H9 (cell line): ENCODE data around the gene CDH24. TPM values are rescaled to one million over a fixed set of nuclear protein-coding genes. Genes with fewer than 3 reads are reported as not detected.
A peak's percentile ranks its signal among the peaks of the same experiment; 100 is the strongest.

Experiments used
- DNase-seq: peaks from one replicate; pipeline ENCODE4 v3.0.0-alpha.2; 2017
- H2AFZ ChIP-seq: one replicate; pipeline ENCODE4 v1.6.1; 2013; ENCODE audit warnings: mild to moderate bottlenecking, low read length, control low read depth, moderate library complexity
- H2AK5ac ChIP-seq: 2 replicates; pipeline ENCODE4 v1.6.1; 2013; ENCODE audit warnings: low read length, control low read depth, mixed read lengths; ENCODE audit not compliant: insufficient read length
- H2BK120ac ChIP-seq: one replicate; pipeline ENCODE4 v1.6.1; 2013; ENCODE audit warnings: low read depth, mild to moderate bottlenecking, low read length, control low read depth, inconsistent platforms; ENCODE audit not compliant: poor library complexity, severe bottlenecking
- H2BK12ac ChIP-seq: 2 replicates; pipeline ENCODE4 v1.6.1; 2013; ENCODE audit warnings: low read length, control low read depth, mixed read lengths, low read depth; ENCODE audit not compliant: insufficient read length
- H2BK15ac ChIP-seq: 2 replicates; pipeline ENCODE4 v1.6.1; 2013; ENCODE audit warnings: low read depth, low read length, control low read depth
- H2BK20ac ChIP-seq: one replicate; pipeline ENCODE4 v1.6.1; 2013; ENCODE audit warnings: low read depth, mild to moderate bottlenecking, low read length, control low read depth, inconsistent platforms; ENCODE audit not compliant: poor library complexity, severe bottlenecking
- H2BK5ac ChIP-seq: 2 replicates; pipeline ENCODE4 v1.6.1; 2013; ENCODE audit warnings: low read length, control low read depth, mixed read lengths; ENCODE audit not compliant: insufficient read length
- H3K14ac ChIP-seq: 2 replicates; pipeline ENCODE4 v1.6.1; 2013; ENCODE audit warnings: low read length, control low read depth; ENCODE audit not compliant: insufficient read depth
- H3K18ac ChIP-seq: 2 replicates; pipeline ENCODE4 v1.6.1; 2013; ENCODE audit warnings: low read depth, mild to moderate bottlenecking, mixed read lengths, low read length, control low read depth; ENCODE audit not compliant: insufficient read length
- H3K23ac ChIP-seq: 2 replicates; pipeline ENCODE4 v1.6.1; 2013; ENCODE audit warnings: low read length, control low read depth, mixed read lengths, low read depth; ENCODE audit not compliant: insufficient read length
- H3K23me2 ChIP-seq: 2 replicates; pipeline ENCODE4 v1.6.1; 2013; ENCODE audit warnings: low read depth, mild to moderate bottlenecking, mixed read lengths, low read length, control low read depth; ENCODE audit not compliant: insufficient read length, poor library complexity, severe bottlenecking
- H3K27ac ChIP-seq: 2 replicates; pipeline ENCODE4 v1.5.1; 2013; ENCODE audit warnings: low read length, control low read depth, mixed read lengths, low read depth; ENCODE audit not compliant: insufficient read length
- H3K27me3 ChIP-seq: 2 replicates; pipeline ENCODE4 v1.6.1; 2013; ENCODE audit warnings: low read length, control low read depth, inconsistent platforms; ENCODE audit not compliant: insufficient read depth
- H3K4ac ChIP-seq: 2 replicates; pipeline ENCODE4 v1.6.1; 2013; ENCODE audit warnings: low read depth, mild to moderate bottlenecking, control low read depth, inconsistent platforms, low read length, moderate library complexity
- H3K4me1 ChIP-seq: 2 replicates; pipeline ENCODE4 v1.6.1; 2013; ENCODE audit warnings: low read length, control low read depth, inconsistent platforms; ENCODE audit not compliant: insufficient read depth
- H3K4me2 ChIP-seq: 2 replicates; pipeline ENCODE4 v1.6.1; 2013; ENCODE audit warnings: low read length, control low read depth, mixed read lengths; ENCODE audit not compliant: insufficient read length, insufficient read depth
- H3K56ac ChIP-seq: 2 replicates; pipeline ENCODE4 v1.6.1; 2013; ENCODE audit warnings: low read depth, mild to moderate bottlenecking, mixed read lengths, low read length, control low read depth; ENCODE audit not compliant: insufficient read length
- H3K79me1 ChIP-seq: 2 replicates; pipeline ENCODE4 v1.6.1; 2013; ENCODE audit warnings: low read depth, mild to moderate bottlenecking, moderate library complexity, low read length, control low read depth, inconsistent platforms; ENCODE audit not compliant: insufficient read depth, poor library complexity, severe bottlenecking
- H3K79me2 ChIP-seq: 2 replicates; pipeline ENCODE4 v1.6.1; 2013; ENCODE audit warnings: low read length, control low read depth, inconsistent platforms; ENCODE audit not compliant: insufficient read depth
- H3K9ac ChIP-seq: 2 replicates; pipeline ENCODE4 v1.6.1; 2013; ENCODE audit warnings: low read length, control low read depth, mixed read lengths; ENCODE audit not compliant: insufficient read length; ENCODE audit errors: extremely low read depth
- H3K9me3 ChIP-seq: one replicate; pipeline ENCODE4 v1.6.1; 2013; ENCODE audit warnings: low read depth, low read length, inconsistent platforms; ENCODE audit not compliant: control insufficient read depth
- H3T11ph ChIP-seq: one replicate; pipeline ENCODE4 v1.6.1; 2013; ENCODE audit warnings: mild to moderate bottlenecking, low read length, control low read depth, inconsistent platforms
- H4K20me1 ChIP-seq: one replicate; pipeline ENCODE4 v1.6.1; 2013; ENCODE audit not compliant: control insufficient read depth, insufficient read length, insufficient read depth
- H4K5ac ChIP-seq: 2 replicates; pipeline ENCODE4 v1.6.1; 2013; ENCODE audit warnings: low read depth, mild to moderate bottlenecking, mixed read lengths, low read length, control low read depth; ENCODE audit not compliant: insufficient read length
- H4K8ac ChIP-seq: replicated peaks from 2 replicates; pipeline ENCODE4 v1.6.1; 2013; ENCODE audit warnings: low read length, control low read depth, mixed read lengths, low read depth; ENCODE audit not compliant: insufficient read length
- H4K91ac ChIP-seq: 2 replicates; pipeline ENCODE4 v1.6.1; 2013; ENCODE audit warnings: low read depth, mild to moderate bottlenecking, moderate library complexity, mixed read lengths, low read length, control low read depth; ENCODE audit not compliant: insufficient read length
- H3K27ac Mint-ChIP-seq, 3 experiments: 2 replicates in 2 of 3; 3 replicates in 1 of 3; pipeline ENCODE4 v1.8.0; 2020 to 2021; ENCODE audit warnings: mixed read lengths in 3 of 3, mild to moderate bottlenecking in 1 of 3, moderate library complexity in 1 of 3
- H3K27me3 Mint-ChIP-seq: 2 replicates; pipeline ENCODE4 v1.8.0; 2021; ENCODE audit warnings: low read depth, mild to moderate bottlenecking, moderate library complexity, mixed read lengths
- H3K36me3 Mint-ChIP-seq, 3 experiments: 2 replicates in 2 of 3; 3 replicates in 1 of 3; pipeline ENCODE4 v1.8.0; 2020 to 2021; ENCODE audit warnings: low read depth in 3 of 3, mixed read lengths in 3 of 3; ENCODE audit not compliant: insufficient read depth in 1 of 3
- H3K4me1 Mint-ChIP-seq, 2 experiments: 2 replicates each; pipeline ENCODE4 v1.8.0; 2020; ENCODE audit warnings: mixed read lengths in 2 of 2
- H3K4me3 Mint-ChIP-seq, 2 experiments: 2 replicates in 1 of 2; 3 replicates in 1 of 2; pipeline ENCODE4 v1.8.0; 2020 to 2021; ENCODE audit warnings: mild to moderate bottlenecking in 2 of 2, mixed read lengths in 2 of 2, moderate library complexity in 1 of 2
- H3K9me3 Mint-ChIP-seq, 2 experiments: 2 replicates in 1 of 2; 3 replicates in 1 of 2; pipeline ENCODE4 v1.8.0; 2020; ENCODE audit warnings: mild to moderate bottlenecking in 2 of 2, mixed read lengths in 2 of 2, moderate library complexity in 1 of 2
- WGBS: extraction: QIAGEN DNeasy Blood & Tissue Kit; methylation state at CpG from one replicate; pipeline ENCODE4 v1.1.7; 2013; ENCODE audit warnings: missing lambda C conversion rate, low lambda C conversion rate, mixed read lengths; ENCODE audit not compliant: insufficient read length; ENCODE audit errors: extremely low coverage; 5-methylcytosine and 5-hydroxymethylcytosine counted together
- total RNA-seq: library from RNA; stranded (reverse); gene quantifications from 2 replicates; pipeline ENCODE4 v1.2.1, GENCODE V29; 2021
- TF ChIP-seq, protein P1 (sequence below): fragments of 200-600 bp; sonication (generic); conservative IDR thresholded peaks from 3 replicates; pipeline ENCODE4 v1.8.0; 2021; ENCODE audit warnings: antibody characterized with exemption, mild to moderate bottlenecking

The CDH24 gene
- total RNA-seq, 1 experiment from 2014 or later: 16.7 TPM

GRCh38 chr14:23093104-23093503 lies 35.8 kb upstream of the CDH24 start:
- Histone ChIP-seq H3K79me1 (peaks cover 5% of the 10 kb centered on the region), H3K14ac (no peak overlapping the region), H2BK5ac (no peak overlapping the region), H3K79me2 (peaks cover 19% of the 10 kb centered on the region), H4K5ac (no peak overlapping the region), H3K27ac (no peak overlapping the region), H3K56ac (no peak overlapping the region), H3K27me3 (no peaks in the 10 kb centered on the region), H3K23ac (no peak overlapping the region), H3K4me1 (peaks cover 2% of the 10 kb centered on the region; the same call in 1 of the 2 replicates), H2BK12ac (no peak overlapping the region), H4K91ac (no peak overlapping the region), H3K4ac (no peak overlapping the region), H2BK15ac (no peak overlapping the region), H3K4me2 (peak overlapping the region; percentile 93), H2AK5ac (no peak overlapping the region), H4K8ac (no peak overlapping the region), H2BK20ac (no peak overlapping the region), H3T11ph (no peak overlapping the region), H3K18ac (no peak overlapping the region), H3K23me2 (peaks cover 6% of the 10 kb centered on the region), H4K20me1 (no peaks in the 10 kb centered on the region), H3K9me3 (no peaks in the 10 kb centered on the region), H3K9ac (no peak overlapping the region), H2BK120ac (no peak overlapping the region), H2AFZ (no peak overlapping the region)
- TF ChIP-seq, protein P1, sequence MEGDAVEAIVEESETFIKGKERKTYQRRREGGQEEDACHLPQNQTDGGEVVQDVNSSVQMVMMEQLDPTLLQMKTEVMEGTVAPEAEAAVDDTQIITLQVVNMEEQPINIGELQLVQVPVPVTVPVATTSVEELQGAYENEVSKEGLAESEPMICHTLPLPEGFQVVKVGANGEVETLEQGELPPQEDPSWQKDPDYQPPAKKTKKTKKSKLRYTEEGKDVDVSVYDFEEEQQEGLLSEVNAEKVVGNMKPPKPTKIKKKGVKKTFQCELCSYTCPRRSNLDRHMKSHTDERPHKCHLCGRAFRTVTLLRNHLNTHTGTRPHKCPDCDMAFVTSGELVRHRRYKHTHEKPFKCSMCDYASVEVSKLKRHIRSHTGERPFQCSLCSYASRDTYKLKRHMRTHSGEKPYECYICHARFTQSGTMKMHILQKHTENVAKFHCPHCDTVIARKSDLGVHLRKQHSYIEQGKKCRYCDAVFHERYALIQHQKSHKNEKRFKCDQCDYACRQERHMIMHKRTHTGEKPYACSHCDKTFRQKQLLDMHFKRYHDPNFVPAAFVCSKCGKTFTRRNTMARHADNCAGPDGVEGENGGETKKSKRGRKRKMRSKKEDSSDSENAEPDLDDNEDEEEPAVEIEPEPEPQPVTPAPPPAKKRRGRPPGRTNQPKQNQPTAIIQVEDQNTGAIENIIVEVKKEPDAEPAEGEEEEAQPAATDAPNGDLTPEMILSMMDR: no peak
- no peaks in the 10 kb centered on the region for H3K27me3 Mint-ChIP-seq
- no peak overlapping the region for H3K27ac Mint-ChIP-seq
- H3K36me3 Mint-ChIP-seq: peaks cover 36 to 62% (median 56%) of the 10 kb centered on the region in 3 experiments
- no CpG with 5 or more reads among the region's 2 CpGs for WGBS
- peak overlapping the region in 1 of 2 experiments; percentile 34; a peak in 2 of 5 replicates for H3K4me3 Mint-ChIP-seq
- H3K9me3 Mint-ChIP-seq: no peaks in the 10 kb centered on the region
- no peak for DNase-seq
- H3K4me1 Mint-ChIP-seq: peaks cover 14 to 25% of the 10 kb centered on the region in 2 experiments
